Measurements from ENCODE around the gene OSBP2.

OSBP2 gene

DNA sequence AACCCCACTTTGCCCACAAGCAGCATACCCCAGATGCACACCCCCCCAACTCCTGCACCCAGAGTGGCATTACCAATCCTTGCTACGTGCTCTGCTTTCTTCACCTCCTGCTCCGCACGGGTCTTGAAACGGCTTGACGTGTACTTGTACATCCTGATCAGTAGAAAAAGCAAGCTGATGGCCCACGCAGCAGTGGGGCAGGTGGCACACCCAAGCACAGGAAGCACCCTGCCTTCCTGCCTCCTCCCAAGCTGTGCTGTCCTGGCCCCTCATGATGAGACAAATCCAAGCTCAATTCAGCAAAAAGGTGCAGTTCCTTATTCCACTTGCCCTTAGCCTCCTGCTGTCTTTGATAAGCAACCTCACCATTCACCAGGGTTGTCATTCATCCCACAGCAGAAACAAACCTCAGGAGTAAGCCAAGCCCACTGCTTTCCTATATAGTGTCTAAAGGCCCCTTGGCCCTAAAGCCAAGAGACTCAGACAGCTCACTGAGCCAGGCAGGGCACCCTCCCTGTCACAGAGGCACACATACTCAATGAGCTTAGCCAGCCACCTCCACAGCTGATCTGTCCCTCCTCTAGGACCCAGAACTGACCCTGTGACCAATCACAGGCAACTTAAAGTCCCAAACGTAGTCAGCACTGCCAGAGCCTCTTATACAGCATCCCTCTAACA, 246.2 kb downstream of the OSBP2 start:
- DNase-seq (ENCODE audit: low read depth) = no peak

DNA sequence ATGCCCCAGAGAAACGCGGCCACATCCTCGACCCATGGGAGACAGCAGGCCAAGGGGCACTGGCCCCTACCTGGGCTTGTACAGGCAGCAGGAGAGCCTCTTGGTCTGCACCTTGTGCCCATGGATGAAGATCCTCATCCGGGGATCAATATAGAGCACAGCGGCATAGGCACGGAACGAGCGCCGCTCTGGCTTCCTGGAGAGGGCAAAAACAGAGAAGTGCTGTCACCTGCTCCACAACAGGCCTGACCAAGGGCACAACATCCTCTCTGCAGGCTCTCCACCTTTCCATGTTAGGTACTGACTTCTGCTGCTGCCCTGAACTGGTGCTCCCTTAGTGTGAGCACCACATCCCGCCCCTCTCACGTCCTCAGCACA, 246.7 kb downstream of the OSBP2 start:
- DNase-seq (ENCODE audit: low read depth) = no peak

DNA sequence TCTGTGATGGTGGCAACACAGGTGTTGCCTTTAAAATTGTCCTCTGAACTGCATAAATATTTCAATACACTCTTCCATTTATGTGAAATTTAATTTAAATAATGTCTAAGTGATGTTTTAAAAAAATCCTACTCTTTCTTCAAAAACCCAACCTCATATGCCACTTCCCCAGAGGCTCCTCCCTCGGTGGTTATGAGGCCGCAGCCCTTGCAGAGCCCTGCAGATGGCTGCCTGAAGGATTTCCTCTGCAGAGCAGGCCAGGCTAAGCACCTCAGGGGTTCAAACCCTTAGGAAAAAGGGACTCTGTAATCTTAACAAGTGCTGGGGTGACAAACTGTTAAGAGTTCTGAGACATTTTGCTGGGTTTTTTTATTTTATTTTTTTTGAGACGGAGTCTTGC, 248.7 kb downstream of the OSBP2 start:
- DNase-seq (ENCODE audit: low read depth) = no peak

DNA sequence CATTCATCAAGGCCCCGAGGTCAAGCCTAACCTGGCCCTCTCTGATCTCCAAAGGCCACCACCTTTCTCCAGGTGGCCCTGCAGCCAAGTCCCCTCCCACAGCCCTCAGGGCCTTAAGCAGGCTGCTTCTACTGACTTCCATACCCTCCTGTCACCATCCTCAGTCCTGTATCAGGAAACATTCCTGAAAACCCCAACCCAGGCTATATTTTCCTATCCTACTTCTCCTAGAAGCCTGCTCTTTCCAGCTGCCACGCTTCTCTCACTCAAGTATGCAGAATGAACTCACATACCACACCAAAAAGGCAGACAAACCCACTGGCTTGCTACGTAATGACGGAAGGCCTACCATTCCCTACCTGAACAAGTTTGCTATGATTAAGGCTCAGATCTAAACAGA, 250.3 kb downstream of the OSBP2 start:
- no peak for DNase-seq (ENCODE audit: low read depth)

DNA sequence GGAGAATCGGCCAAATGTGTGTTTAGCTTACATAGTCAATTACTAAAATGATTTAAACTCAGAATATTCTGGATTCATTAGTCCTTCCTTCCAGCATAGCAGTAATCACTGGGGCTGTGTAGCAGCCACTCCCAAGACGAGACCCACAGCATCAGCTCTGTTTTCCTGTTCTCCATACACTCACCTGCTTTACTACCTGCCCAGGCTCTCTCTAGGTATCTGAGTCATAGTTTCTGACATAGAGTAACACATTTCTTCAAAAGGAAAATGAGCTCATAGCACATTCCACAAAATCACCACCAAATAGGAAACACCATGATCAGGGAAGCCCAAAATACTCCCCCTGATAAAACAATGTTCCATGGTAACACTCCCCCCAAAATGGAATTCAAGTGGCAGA, 251.0 kb downstream of the OSBP2 start:
- no peak for DNase-seq (ENCODE audit: low read depth)

DNA sequence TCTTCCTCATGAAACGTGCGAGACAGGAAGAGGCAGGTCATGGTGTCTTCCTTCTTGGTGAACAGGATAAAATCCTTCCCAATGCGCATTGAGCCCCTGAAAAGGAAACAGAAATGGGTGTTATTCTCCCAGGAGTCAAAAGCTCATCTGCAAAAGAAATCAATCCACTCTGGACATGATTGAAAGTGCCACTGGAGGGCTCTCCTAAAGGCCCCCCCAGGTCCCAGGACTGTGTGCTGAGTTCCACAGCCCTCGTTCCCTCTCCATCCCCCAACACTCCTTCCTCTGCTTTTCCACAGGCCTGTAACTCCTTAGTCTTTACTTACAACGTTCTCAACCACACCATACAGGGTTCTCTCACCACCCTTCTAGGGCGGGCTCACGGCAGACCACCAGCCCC, 251.7 kb downstream of the OSBP2 start:
- no peak for DNase-seq (ENCODE audit: low read depth)

DNA sequence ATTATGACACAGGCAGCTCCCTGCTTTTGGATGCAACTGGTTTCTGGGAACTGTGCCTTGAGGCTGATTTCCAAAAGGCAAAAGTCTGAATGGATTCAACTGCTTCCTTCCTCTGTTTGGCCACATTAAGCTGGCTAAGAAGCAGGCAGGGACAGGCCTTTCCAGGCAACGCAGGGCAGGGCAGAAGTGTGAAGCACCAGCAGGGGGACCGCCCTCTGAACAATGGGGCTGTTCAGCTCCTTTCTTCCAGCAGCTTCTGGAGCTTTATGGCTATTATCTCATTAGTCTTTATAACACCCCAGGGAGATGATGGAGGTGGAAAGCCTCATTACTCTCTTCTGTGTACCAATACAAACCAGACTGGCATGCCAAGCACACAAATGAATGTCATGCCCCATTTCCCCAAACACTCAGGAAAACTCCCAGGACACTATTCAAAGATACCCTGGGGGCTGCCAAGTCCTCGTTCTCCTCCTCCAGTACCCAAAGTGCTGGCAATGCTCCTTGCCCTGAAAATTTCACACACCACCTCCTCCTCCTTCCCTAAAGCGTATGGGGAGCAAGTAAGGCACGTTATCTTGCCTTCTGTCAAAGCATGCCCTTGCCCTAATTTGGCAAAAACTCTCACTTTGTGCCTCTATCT, 252.6 kb downstream of the OSBP2 start:
- no peak for DNase-seq (ENCODE audit: low read depth)

DNA sequence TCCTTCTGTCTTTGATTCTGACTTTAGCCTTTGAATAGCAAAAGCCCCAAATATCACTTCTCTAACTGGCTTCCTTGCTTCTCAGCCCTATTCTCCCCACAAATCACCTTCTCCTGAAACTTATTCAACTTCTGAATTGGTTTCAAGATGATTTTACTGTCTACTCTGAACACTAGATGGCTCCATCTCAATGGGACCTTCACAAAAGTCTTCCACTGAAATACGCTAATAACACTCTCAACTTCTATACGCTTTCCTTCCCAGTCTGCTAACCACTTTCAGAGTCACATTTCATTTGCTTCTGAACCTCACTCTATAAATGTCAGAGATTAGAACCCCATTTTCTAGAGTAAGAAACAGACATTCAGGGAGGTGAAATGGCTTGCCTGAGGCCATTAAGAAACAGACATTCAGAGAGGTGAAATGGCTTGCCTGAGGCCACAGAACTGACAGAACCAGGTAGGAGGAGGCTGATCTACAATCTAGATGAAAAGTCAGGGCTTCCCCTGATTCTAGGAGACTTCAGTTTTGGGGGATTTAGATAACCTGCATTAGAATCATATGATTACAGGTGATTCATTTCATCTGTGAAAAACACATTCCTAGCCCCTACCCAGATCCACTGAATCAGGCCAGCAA, 253.3 kb downstream of the OSBP2 start:
- DNase-seq (ENCODE audit: low read depth) = no peak

DNA sequence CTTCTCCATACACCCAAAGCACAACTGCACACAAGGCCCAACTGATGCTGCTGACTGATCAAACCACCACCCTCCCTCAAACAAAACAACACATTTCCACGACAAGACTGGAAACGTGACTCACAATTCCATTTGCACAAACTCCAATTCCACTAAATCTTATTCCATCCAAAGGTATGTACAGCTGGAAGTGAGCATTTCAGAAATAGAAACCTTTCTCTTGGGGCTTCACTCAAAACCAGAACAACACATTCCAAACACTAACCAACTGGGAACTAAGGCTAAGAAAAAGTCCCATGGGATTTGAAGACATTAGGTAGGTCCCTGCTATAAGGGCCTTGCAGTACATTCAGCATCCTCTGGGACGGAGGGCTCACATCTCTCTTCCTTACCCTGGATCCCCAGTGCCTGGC, 254.3 kb downstream of the OSBP2 start:
- no peak for DNase-seq (ENCODE audit: low read depth)

DNA sequence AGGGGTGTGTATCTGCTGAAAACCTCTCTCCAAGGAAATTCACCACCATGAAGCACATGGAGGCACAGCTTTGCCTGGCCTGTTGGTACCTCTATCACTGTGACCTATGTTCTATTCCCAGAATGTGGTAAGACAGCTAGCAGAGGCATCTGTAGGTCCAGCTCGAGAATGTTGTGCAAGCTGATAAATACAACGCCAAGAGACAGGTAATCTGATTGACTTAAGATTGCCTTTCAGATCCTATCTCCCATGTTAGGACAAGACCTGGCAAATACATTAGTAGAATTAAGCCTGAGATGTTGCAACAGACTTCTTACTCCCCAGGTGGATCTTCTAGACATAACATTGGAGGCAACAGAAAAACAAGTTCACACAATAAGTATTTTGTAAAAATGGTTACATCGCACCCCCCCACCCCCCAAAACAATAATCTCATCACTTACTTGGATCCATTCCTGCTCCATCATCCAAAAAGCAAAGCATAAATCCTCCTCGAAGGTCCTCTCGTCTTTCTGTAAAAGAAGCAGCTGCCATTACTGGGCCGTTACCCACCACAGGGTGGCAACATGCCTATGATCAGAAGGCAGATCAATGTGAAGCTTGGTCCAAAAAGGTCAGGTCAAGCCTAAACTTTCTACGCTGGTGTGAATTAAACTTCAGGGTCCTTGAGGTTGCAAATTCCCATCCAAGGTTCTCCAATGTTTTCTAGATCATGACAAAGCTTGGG, 255.4 kb downstream of the OSBP2 start:
- no peak for DNase-seq (ENCODE audit: low read depth)

DNA sequence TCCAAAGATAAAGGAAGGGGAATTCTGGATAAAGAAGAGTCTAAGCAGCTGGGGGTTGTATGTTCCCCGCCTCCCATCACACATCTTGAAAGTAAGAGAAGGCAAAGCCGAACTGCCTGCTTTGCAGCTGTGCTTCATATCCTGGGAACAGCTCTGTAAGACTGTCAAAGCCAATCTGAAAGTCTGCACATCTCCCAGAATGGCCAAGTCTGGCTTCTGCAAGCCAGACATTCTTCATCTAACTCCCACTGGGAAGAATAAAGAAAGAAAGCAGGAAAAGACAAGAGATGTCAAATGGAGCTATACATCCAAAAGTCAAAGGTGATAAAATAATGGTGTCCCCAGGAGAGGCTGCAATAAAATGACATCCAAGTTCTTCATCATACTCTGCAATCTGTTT, 258.5 kb downstream of the OSBP2 start:
- no peak for DNase-seq (ENCODE audit: low read depth)

DNA sequence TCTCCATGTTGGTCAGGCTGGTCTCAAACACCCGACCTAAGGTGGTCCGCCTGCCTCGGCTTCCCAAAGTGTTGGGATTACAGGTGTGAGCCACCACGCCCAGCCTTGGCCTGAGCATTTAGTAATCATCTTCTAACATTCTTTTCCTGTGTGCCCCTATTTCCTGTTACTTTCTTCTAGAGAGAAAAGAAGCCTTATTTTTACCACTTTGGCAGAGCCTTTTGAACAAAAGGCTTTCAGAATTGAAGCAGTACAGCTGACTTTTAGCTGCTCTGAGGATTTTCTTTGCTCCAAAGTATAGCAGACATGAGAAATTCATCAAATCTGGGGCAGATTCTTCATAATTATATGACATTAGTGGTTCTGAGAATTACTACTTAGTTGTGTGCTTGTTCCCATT, 260.5 kb downstream of the OSBP2 start:
- no peak for DNase-seq (ENCODE audit: low read depth)

Measured in activated T-cell treated with anti-CD3 and anti-CD28 coated beads for 48 hours (primary cell).